GM12891 (cell line): ENCODE measurements around the gene DHCR24.

ENCODE experiments used
- DNase-seq: peaks from one replicate; pipeline ENCODE4 v3.0.0; 2011; ENCODE audit warnings: low spot score; ENCODE audit not compliant: insufficient read length
- FAIRE-seq: peaks from 2 replicates; lab custom pipeline; 2011; peaks lifted over from hg19 to GRCh38; lab: Jason Lieb, UNC
- PAX5 ChIP-seq: IDR thresholded peaks from 2 replicates; pipeline ENCODE4 v1.6.1; 2011; ENCODE audit warnings: low read length, moderate library complexity, mild to moderate bottlenecking; ENCODE audit not compliant: insufficient read depth, severe bottlenecking
- POLR2A ChIP-seq: IDR thresholded peaks from 2 replicates; pipeline ENCODE4 v1.6.1; 2011; ENCODE audit warnings: low read depth, low read length, control low read depth
- POLR2AphosphoS5 ChIP-seq: IDR thresholded peaks from 2 replicates; pipeline ENCODE4 v1.6.1; 2011; ENCODE audit warnings: low read depth, low read length, control low read depth
- POU2F2 ChIP-seq: IDR thresholded peaks from 2 replicates; pipeline ENCODE4 v1.6.1; 2011; ENCODE audit warnings: low read depth, mild to moderate bottlenecking, control low read depth, low read length, moderate library complexity
- SPI1 ChIP-seq: IDR thresholded peaks from 2 replicates; pipeline ENCODE4 v1.6.1; 2011; ENCODE audit warnings: low read depth, low read length, control low read depth
- TAF1 ChIP-seq: IDR thresholded peaks from 2 replicates; pipeline ENCODE4 v1.6.1; 2011; ENCODE audit warnings: low read depth, low read length, control low read depth

Gene DHCR24

GRCh38 chr1:54854381-54855020 lies 32.5 kb downstream of the DHCR24 start:
- no peak for TF ChIP-seq POLR2AphosphoS5
- TF ChIP-seq POU2F2 = no peak
- TF ChIP-seq SPI1 = no peak
- TF ChIP-seq POLR2A = no peak
- TF ChIP-seq TAF1 = no peak
- TF ChIP-seq PAX5 = no peak
- DNase-seq (no peak), FAIRE-seq (no peak)

- DNase-seq = no peak
- FAIRE-seq = no peak
- TF ChIP-seq TAF1 (no peak), POLR2A (no peak), SPI1 (no peak), POLR2AphosphoS5 (no peak), POU2F2 (no peak), PAX5 (no peak)
These were observed 33.1 kb downstream of the DHCR24 start for GRCh38 chr1:54853793-54854370.

- FAIRE-seq = no peak
- no peak for DNase-seq
- TF ChIP-seq TAF1 = no peak
- TF ChIP-seq PAX5 = no peak
- TF ChIP-seq POLR2A = no peak
- no peak for TF ChIP-seq POU2F2
- no peak for TF ChIP-seq SPI1
- TF ChIP-seq POLR2AphosphoS5 = no peak
These were observed 33.8 kb downstream of the DHCR24 start for GRCh38 chr1:54853096-54853792.

- TF ChIP-seq PAX5 = no peak
- no peak for TF ChIP-seq POLR2A
- TF ChIP-seq SPI1 = no peak
- DNase-seq (no peak), FAIRE-seq (no peak)
These were observed 35.0 kb downstream of the DHCR24 start for GRCh38 chr1:54851936-54852524.

- FAIRE-seq = no peak
- DNase-seq = no peak
- TF ChIP-seq SPI1 (no peak), PAX5 (no peak), POU2F2 (no peak), POLR2A (no peak), TAF1 (no peak), POLR2AphosphoS5 (no peak)
These were observed 35.6 kb downstream of the DHCR24 start for GRCh38 chr1:54851406-54851805.

- FAIRE-seq = no peak
- no peak for DNase-seq
- TF ChIP-seq SPI1 = no peak
- TF ChIP-seq TAF1 = no peak
- TF ChIP-seq PAX5 = no peak
- no peak for TF ChIP-seq POLR2A
- TF ChIP-seq POLR2AphosphoS5 = no peak
- TF ChIP-seq POU2F2 = no peak
These were observed 36.3 kb downstream of the DHCR24 start for GRCh38 chr1:54850737-54851136.

- FAIRE-seq (no peak), DNase-seq (no peak)
- no peak for TF ChIP-seq PAX5
- no peak for TF ChIP-seq SPI1
- no peak for TF ChIP-seq POLR2AphosphoS5
- TF ChIP-seq POLR2A = no peak
- TF ChIP-seq TAF1 = no peak
- TF ChIP-seq POU2F2 = no peak
These were observed 36.8 kb downstream of the DHCR24 start for GRCh38 chr1:54850069-54850730.

GRCh38 chr1:54849219-54850068 lies 37.6 kb downstream of the DHCR24 start:
- no peak for TF ChIP-seq POU2F2
- no peak for TF ChIP-seq PAX5
- no peak for TF ChIP-seq SPI1
- no peak for TF ChIP-seq POLR2AphosphoS5
- no peak for TF ChIP-seq TAF1
- no peak for TF ChIP-seq POLR2A

More at GRCh38 chr1:54849219-54850068, 37.6 kb downstream of the DHCR24 start:
- FAIRE-seq (no peak), DNase-seq (no peak)
